Measurements from ENCODE around the gene INO80B. TPM values are rescaled to one million over a fixed set of nuclear protein-coding genes. Genes with fewer than 3 reads are reported as not detected.

The INO80B gene
- total RNA-seq, 2 donors from 2014 or later = 10.4 to 14.6 TPM

DNA sequence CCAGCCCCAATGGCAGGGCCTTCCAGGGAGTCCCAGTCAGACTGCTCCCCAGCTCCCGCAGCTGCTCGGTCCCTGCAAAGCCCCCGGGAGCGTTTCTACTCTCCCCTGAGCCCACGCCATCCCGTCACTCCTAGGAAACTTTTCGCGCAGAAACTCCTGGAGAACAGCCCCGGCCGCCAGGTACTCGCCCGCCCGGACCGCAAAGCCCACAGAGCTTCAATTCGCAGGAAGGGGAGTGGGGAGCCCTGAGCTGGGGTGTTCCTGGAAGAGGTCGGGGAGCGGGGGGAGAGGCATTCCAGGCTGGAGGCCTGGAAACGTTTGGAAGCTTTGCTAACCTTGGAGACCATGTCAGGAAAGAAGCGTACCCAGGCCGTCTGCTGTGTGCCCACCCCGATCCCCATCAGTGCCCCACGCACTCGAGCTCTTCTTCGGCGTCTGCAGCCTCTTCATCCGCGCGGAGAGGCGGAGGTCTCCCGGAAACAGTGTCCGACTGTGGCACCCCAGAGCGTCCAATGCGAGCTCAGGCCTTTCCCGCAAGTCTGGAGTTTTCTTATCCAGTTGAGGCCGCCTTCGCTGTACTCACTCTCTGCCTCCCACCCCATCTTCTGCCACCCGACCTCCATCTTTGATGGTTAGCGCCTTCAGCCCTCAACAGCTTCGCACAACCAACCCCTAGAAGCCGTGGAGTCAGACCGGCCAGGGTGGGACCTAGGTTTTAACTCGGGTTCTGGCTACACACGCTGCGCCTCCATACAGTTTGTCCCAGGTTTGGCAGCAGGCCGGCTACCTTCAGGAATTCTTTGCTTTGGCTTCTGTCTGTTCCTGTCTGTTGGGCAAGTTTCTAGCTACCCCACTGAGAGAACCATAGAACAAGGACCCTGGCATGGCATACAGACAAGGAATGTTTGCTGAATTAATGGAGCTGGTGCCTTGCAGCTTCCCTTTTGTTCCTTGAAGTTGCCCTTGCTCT lies 48.9 kb downstream of the INO80B start:
- Histone ChIP-seq H3K4me3 (peak overlapping the region; percentile 44 to 62), H3K27ac (peak overlapping the region; percentile 77 to 84), H3K27me3 (peaks cover 8 to 9% of the 10 kb centered on the region in 2 donors), H3K36me3 (peaks cover 14% of the 10 kb centered on the region), H3K9me3 (no peaks in the 10 kb centered on the region), H3K4me1 (peaks cover 0 to 75% of the 10 kb centered on the region in 2 donors)
- TF ChIP-seq, protein P1, sequence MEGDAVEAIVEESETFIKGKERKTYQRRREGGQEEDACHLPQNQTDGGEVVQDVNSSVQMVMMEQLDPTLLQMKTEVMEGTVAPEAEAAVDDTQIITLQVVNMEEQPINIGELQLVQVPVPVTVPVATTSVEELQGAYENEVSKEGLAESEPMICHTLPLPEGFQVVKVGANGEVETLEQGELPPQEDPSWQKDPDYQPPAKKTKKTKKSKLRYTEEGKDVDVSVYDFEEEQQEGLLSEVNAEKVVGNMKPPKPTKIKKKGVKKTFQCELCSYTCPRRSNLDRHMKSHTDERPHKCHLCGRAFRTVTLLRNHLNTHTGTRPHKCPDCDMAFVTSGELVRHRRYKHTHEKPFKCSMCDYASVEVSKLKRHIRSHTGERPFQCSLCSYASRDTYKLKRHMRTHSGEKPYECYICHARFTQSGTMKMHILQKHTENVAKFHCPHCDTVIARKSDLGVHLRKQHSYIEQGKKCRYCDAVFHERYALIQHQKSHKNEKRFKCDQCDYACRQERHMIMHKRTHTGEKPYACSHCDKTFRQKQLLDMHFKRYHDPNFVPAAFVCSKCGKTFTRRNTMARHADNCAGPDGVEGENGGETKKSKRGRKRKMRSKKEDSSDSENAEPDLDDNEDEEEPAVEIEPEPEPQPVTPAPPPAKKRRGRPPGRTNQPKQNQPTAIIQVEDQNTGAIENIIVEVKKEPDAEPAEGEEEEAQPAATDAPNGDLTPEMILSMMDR (IDR thresholded peaks at IDR 0.05) = no peak
- DNase-seq (ENCODE audit: low spot score) = no peak

DNA sequence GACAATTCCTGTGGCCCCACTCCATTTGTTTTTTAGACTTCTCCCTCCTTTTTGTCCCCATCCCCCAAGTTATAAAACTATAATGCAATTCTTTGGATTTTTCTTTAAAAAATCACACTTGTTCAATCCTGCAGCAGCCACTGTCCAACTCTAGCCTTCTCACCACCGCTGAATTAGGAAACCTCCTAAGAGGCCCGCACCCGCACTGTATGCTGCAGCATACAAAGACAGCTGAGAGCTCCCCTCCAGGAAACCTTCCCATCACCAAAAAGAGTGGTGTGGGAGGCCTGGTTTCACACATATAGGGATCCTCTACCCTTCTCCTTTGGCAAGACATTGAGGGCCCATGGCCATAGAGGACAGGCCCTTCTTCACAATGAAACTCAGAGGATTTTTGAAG lies 49.7 kb downstream of the INO80B start:
- Histone ChIP-seq H3K36me3 (peaks cover 14% of the 10 kb centered on the region), H3K4me1 (peaks cover 0 to 67% of the 10 kb centered on the region in 2 donors), H3K27ac (peak overlapping the region in 1 of 2 donors; percentile 84), H3K9me3 (no peaks in the 10 kb centered on the region), H3K4me3 (no peak overlapping the region), H3K27me3 (peaks cover 2 to 3% of the 10 kb centered on the region in 2 donors)
- no peak for DNase-seq (ENCODE audit: low spot score)
- TF ChIP-seq, protein P1 (IDR thresholded peaks at IDR 0.05) = no peak

DNA sequence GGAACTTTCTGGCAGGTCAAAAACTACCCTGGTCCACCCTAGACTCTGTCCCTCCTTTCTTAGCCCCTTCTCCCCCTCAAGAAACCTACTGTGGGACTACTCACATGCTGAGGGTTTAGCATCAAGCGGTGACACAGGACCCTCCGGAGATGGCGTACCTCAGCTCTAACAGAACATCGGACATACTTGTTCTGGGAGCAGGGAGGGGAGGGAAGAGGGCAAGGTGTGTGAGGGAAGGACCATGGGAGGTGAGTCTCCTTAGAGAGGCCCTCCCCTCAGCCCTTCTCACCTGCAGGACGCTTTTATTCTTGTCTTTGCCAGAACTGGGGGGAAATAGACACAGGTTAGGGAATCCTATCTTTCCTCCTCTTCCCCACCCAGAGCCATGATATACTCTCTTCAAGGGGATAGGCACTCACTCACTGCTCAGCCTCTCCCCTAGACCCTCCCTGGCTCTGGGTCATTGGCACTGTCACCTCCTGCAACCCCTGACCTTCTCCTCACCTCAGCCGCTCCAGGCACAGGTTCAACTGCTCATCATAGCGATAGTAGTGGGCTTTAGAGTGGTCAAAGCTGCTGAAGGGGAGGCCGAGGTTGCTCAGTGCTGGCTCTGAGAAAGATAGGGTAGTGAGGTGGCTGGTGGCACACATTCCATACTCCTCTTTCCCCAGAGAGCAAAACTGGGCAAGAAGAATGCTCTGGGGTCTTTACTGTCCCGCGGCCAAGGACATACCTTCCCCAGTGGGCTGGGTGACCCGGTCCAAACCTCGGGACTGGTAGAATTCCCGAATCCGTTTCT lies 50.8 kb downstream of the INO80B start:
- Histone ChIP-seq H3K4me3 (no peak overlapping the region), H3K9me3 (no peaks in the 10 kb centered on the region), H3K36me3 (peaks cover 14% of the 10 kb centered on the region), H3K27ac (no peak overlapping the region), H3K4me1 (peaks cover 0 to 62% of the 10 kb centered on the region in 2 donors), H3K27me3 (no peaks in the 10 kb centered on the region)
- TF ChIP-seq, protein P1 (IDR thresholded peaks at IDR 0.05) = no peak
- DNase-seq (ENCODE audit: low spot score) = no peak

DNA sequence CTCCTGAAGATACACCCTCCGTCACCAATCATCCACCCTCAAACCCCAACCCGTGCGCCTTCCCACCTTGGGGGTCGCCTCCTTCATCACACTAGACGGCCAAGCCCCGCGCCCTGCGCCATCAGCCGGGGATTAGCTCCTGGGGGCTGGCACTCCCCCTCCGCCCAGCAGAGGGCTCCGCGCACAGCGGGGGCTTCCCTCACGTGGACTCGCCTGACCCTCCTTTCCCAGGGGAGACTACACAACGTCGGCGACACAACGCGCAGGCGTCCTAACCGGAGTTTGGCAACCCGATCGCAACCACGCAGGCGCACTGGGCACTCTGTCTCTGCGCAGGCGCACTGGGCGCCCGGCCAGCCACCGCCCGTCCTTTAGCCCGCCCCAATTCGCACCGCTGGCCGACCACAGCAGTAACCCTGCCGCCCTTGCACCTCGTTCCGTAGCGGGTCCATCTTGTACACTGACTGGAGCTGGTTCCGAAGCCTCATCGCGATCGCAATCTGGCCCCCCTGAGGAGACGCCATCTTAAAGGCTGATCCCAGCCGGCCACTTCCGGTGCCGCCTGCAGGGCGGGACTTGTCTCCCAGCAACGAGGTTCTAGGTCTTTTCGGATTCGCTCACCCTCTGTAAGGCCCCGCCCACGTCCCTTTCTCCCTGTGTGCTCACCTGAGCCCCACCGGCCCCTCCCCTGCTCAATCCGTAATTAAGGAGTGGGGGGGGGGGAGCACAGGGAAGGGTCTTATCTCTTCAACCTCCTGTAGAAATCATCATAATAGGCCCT lies 52.4 kb downstream of the INO80B start, which contains the start of gene PCGF1:
PCGF1 (minus strand) TSS at position 551 of the 781 bp plus-strand sequence; CDS start at position 524, 27 bp downstream.
- TF ChIP-seq, protein P1 (IDR thresholded peaks at IDR 0.05) = peak in 1 of 2 donors; percentile 47
- peaks cover 3 to 6% of the 10 kb centered on the region in 2 donors for H3K27me3 ChIP-seq
- peaks cover 14% of the 10 kb centered on the region for H3K36me3 ChIP-seq
- H3K9me3 ChIP-seq = no peaks in the 10 kb centered on the region
- peaks cover 0 to 56% of the 10 kb centered on the region in 2 donors for H3K4me1 ChIP-seq
- peak within 1 kb of the TSS; percentile 97 to 99 for H3K27ac ChIP-seq
- peak; percentile 98 for DNase-seq (ENCODE audit: low spot score)
- H3K4me3 ChIP-seq = peak within 1 kb of the TSS; percentile 78 to 92

Other genes with a start within 250 kb of the INO80B start
- gene SLC4A5, start 111.7 kb upstream of the INO80B start, total RNA-seq = 1 to 10 TPM in 1 of 2 donors, under 1 TPM in 1; 0.28 to 1.3 TPM
- gene DCTN1, start 74.8 kb upstream of the INO80B start, total RNA-seq = 100 to 1,000 TPM in 1 of 2 donors, 10 to 100 TPM in 1; 86.5 to 102 TPM
- 1 to 10 TPM in 1 of 2 donors, under 1 TPM in 1; 0.94 to 1.0 TPM for gene C2orf81, start 33.5 kb upstream of the INO80B start, total RNA-seq
- gene WDR54, start 33.4 kb upstream of the INO80B start, total RNA-seq = 1 to 10 TPM in 1 of 2 donors, under 1 TPM in 1; 0.67 to 7.5 TPM
- gene RTKN, start 13.2 kb upstream of the INO80B start, total RNA-seq = 10 to 100 TPM; 10.4 to 15.3 TPM
- gene WBP1, start 3.4 kb downstream of the INO80B start, total RNA-seq = 10 to 100 TPM; 43.0 to 57.4 TPM
- gene MOGS, start 10.3 kb downstream of the INO80B start, total RNA-seq = 10 to 100 TPM; 22.6 to 26.1 TPM
- 10 to 100 TPM; 19.8 to 81.4 TPM for gene MRPL53, start 17.6 kb downstream of the INO80B start, total RNA-seq
- 10 to 100 TPM in 1 of 2 donors, 1 to 10 TPM in 1; 3.8 to 13.6 TPM for gene CCDC142, start 27.9 kb downstream of the INO80B start, total RNA-seq
- 1 to 10 TPM; 9.1 to 9.6 TPM for gene TTC31, start 28.0 kb downstream of the INO80B start, total RNA-seq
- gene LBX2, start 44.5 kb downstream of the INO80B start, total RNA-seq = 1 to 10 TPM in 1 of 2 donors, under 1 TPM in 1; 0.83 to 1.0 TPM
- 10 to 100 TPM; 15.2 to 19.0 TPM for gene PCGF1, start 52.6 kb downstream of the INO80B start, total RNA-seq
- gene TLX2, start 59.4 kb downstream of the INO80B start, total RNA-seq = not detected
- not detected for gene DQX1, start 71.1 kb downstream of the INO80B start, total RNA-seq
- gene AUP1, start 74.6 kb downstream of the INO80B start, total RNA-seq = 10 to 100 TPM; 55.2 to 80.9 TPM
- 10 to 100 TPM; 16.0 to 27.3 TPM for gene HTRA2, start 74.8 kb downstream of the INO80B start, total RNA-seq
- 1 to 10 TPM; 3.2 to 3.9 TPM for gene LOXL3, start 98.9 kb downstream of the INO80B start, total RNA-seq
- 10 to 100 TPM in 1 of 2 donors, 1 to 10 TPM in 1; 4.9 to 10.3 TPM for gene DOK1, start 99.6 kb downstream of the INO80B start, total RNA-seq
- 10 to 100 TPM in 1 of 2 donors, not detected in 1; 10.3 TPM for gene M1AP, start 193.2 kb downstream of the INO80B start, total RNA-seq
- gene SEMA4F, start 199.2 kb downstream of the INO80B start, total RNA-seq = 1 to 10 TPM; 3.0 to 3.9 TPM